ENCODE results near the gene SHISA9. TPM values are rescaled to one million over a fixed set of nuclear protein-coding genes. Genes with fewer than 3 reads are reported as not detected.

The SHISA9 gene
- total RNA-seq, 1 donor from 2014 or later: 96.6 TPM

- Mint-ChIP-seq H3K4me1 (ENCODE audit: low read depth, unreplicated experiment) (no peaks in the 10 kb centered on the region), H3K27ac (ENCODE audit: unreplicated experiment) (no peak overlapping the region), H3K36me3 (ENCODE audit: unreplicated experiment) (no peaks in the 10 kb centered on the region), H3K27me3 (ENCODE audit: unreplicated experiment) (no peaks in the 10 kb centered on the region), H3K4me3 (ENCODE audit: unreplicated experiment) (no peak overlapping the region), H3K9me3 (ENCODE audit: unreplicated experiment) (no peaks in the 10 kb centered on the region)
- DNase-seq: no peak
- no peak for TF ChIP-seq CTCF (IDR thresholded peaks at IDR 0.05; ENCODE audit: partially characterized antibody, unreplicated experiment)
These were observed 368.0 kb downstream of the SHISA9 start for GRCh38 chr16:13269359-13269758.

- H3K27ac Mint-ChIP-seq (ENCODE audit: unreplicated experiment): no peak overlapping the region
These were observed 368.6 kb downstream of the SHISA9 start for GRCh38 chr16:13269905-13270528.

GRCh38 chr16:13270602-13271001 is 369.2 kb downstream of the SHISA9 start:
- Mint-ChIP-seq H3K27me3 (ENCODE audit: unreplicated experiment) (no peaks in the 10 kb centered on the region), H3K4me1 (ENCODE audit: low read depth, unreplicated experiment) (no peaks in the 10 kb centered on the region)

More at GRCh38 chr16:13269905-13270528, 368.6 kb downstream of the SHISA9 start:
- Mint-ChIP-seq H3K27me3 (ENCODE audit: unreplicated experiment) (no peaks in the 10 kb centered on the region), H3K36me3 (ENCODE audit: unreplicated experiment) (no peaks in the 10 kb centered on the region), H3K4me1 (ENCODE audit: low read depth, unreplicated experiment) (no peaks in the 10 kb centered on the region), H3K9me3 (ENCODE audit: unreplicated experiment) (no peaks in the 10 kb centered on the region), H3K4me3 (ENCODE audit: unreplicated experiment) (no peak overlapping the region)
- no peak for TF ChIP-seq CTCF (IDR thresholded peaks at IDR 0.05; ENCODE audit: partially characterized antibody, unreplicated experiment)
- DNase-seq: no peak

GRCh38 chr16:13289515-13289914 is 388.1 kb downstream of the SHISA9 start:
- Mint-ChIP-seq H3K36me3 (ENCODE audit: unreplicated experiment) (no peaks in the 10 kb centered on the region), H3K27ac (ENCODE audit: unreplicated experiment) (no peak overlapping the region), H3K27me3 (ENCODE audit: unreplicated experiment) (no peaks in the 10 kb centered on the region), H3K9me3 (ENCODE audit: unreplicated experiment) (no peaks in the 10 kb centered on the region), H3K4me3 (ENCODE audit: unreplicated experiment) (no peak overlapping the region), H3K4me1 (ENCODE audit: low read depth, unreplicated experiment) (peaks cover 11% of the 10 kb centered on the region)
- no peak for DNase-seq
- TF ChIP-seq CTCF (IDR thresholded peaks at IDR 0.05; ENCODE audit: partially characterized antibody, unreplicated experiment): no peak

More at GRCh38 chr16:13270602-13271001, 369.2 kb downstream of the SHISA9 start:
- TF ChIP-seq CTCF (IDR thresholded peaks at IDR 0.05; ENCODE audit: partially characterized antibody, unreplicated experiment): no peak
- Mint-ChIP-seq H3K9me3 (ENCODE audit: unreplicated experiment) (no peaks in the 10 kb centered on the region), H3K27ac (ENCODE audit: unreplicated experiment) (no peak overlapping the region), H3K4me3 (ENCODE audit: unreplicated experiment) (no peak overlapping the region), H3K36me3 (ENCODE audit: unreplicated experiment) (no peaks in the 10 kb centered on the region)
- DNase-seq: no peak

Other genes with a start within 250 kb of the SHISA9 start
- 41.3 TPM for gene CPPED1, start 97.7 kb upstream of the SHISA9 start, total RNA-seq (ENCODE audit: unreplicated experiment)

Measured in glutamatergic neuron (in vitro differentiated cells).